Cerebellar nuclear complex (tissue), 1 donor: ENCODE data around the gene SLC32A1.

Experiments used
- DNase-seq, 2 experiments: peaks; one replicate each; lab custom pipeline; 2025; lab: John Stamatoyannopoulos, UW

Gene SLC32A1

DNA sequence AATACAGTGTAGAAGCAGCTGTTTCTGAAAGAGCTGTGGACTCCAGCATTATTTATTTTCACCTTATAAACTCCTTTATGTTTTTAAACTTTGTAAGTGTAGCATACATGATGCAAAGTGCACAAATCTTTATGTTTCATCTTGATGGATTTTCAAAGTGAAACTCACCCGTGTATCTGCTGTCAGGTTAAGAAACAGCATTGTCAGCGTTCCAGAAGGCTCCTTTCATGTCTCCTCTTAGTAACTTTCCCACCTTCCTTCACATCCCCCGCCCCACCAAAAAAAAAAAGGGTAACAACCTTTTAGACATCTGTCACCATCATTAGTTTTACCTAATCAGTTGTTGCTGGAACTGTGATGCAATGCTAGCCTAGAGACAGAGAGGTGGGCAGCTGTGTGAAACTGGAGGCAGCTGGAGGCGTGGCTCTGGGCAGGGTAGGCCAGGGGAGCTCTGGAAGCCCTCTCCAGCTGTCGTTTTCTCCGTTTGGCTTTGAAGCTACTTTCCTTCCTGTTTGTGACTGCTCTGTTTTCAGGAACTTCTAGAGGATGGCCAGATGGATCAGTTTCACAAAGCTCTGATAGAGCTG is 31.1 kb downstream of the SLC32A1 start:
- no peak for DNase-seq

DNA sequence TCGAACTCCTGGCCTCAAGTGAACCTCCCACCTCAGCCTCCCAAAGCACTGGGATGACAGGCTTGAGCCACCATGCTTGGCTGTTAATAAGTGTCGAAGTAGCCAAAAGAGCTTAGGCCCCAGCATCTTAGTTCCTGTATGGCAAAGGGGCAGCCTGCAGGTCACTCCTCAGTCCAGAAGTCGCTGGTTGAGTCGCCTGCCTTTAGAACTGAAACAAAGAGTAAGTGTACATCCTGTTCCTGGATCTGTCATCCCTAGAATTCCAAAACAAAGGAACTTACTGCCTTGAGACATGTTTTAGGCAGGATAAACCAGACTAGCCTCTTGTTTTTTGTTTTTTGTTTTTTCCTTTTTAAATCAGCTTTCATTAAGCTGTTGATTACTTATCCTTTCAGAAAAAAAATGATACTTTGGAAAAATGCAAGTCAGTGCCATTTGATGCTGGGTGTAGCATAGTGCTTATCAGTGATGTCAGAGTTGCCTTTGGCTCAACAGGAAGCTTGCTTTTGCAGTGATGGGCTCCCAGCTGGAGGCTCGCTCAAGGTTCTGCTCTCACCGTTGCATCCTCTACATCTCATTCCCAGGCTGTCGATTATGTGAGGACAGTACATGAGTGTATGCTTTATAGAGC is 33.0 kb downstream of the SLC32A1 start:
- no peak for DNase-seq

DNA sequence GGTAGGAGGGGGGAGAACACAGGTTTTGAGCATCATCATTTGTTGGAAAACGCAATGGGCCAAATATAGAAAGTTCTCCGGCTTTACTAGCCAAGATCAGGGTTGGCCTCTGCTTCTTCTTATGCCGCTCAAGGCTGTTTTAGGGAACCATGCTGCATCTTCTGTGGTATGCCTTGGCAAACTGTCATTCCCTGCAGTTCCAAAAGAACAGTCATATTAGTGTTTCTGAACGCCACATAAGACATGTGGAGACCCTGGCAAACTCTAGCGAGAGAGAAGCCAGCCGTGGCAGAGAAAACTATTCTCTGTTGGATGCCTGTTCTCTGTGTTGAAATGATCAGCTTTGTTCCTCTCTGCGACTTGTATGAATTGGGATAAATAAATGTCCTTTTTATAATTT is 34.8 kb downstream of the SLC32A1 start:
- DNase-seq: no peak

DNA sequence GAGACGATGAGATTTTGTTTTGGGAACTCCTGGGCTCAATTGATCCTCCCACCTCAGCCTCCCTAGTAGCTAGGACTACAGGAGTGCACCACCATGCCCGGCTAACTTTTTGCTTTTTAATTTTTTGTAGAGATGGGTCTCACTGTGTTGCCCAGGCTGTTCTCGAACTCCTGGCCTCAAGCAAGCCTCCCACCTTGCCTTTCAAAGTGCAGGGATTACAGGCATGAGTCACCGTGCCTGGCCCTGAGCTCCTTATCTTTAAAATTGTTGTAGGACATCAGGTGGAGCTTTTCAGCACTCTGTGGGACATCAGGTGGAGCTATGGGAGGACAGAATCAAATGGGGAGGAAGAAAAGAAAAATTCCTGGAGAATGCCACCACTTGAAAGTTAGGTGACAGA is 36.7 kb downstream of the SLC32A1 start:
- no peak for DNase-seq

DNA sequence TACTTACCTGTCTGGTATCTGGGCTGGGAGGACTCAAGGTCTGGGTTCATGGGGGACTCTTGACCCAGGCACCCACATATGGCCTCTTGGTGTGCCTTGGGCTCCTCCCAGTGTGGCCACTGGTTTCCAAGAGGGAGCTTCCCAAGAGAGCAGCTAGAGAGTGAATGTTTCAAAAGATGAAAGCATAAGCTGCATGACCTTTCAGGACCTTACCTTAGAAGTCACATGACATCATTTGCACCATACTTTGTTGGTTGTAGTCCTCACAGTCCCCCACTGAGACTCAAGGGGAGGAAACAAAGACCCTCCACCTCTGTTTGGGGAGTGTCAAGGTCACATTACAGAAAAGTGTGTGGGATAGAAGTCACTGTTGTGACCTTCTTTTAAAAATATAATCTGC is 37.9 kb downstream of the SLC32A1 start:
- DNase-seq: no peak

DNA sequence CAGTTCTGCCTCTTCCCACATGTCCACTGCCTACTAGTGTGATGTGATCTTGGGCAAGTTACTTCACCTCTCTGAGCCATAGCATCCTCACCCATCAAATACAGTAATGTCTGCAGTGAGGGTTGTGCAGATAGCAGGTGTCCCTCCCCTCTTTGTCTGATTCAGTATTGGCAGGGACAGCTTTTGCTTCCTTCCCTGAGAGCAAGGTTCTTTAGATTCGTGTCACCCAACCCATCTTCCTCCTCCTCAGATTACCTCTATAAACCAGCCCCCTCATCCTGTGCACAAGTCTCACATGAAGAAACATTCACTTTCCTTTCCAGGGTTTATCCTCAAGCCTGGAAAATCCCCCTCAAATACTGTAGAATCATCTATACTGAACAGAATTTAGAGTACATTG is 39.3 kb downstream of the SLC32A1 start:
- DNase-seq: no peak

DNA sequence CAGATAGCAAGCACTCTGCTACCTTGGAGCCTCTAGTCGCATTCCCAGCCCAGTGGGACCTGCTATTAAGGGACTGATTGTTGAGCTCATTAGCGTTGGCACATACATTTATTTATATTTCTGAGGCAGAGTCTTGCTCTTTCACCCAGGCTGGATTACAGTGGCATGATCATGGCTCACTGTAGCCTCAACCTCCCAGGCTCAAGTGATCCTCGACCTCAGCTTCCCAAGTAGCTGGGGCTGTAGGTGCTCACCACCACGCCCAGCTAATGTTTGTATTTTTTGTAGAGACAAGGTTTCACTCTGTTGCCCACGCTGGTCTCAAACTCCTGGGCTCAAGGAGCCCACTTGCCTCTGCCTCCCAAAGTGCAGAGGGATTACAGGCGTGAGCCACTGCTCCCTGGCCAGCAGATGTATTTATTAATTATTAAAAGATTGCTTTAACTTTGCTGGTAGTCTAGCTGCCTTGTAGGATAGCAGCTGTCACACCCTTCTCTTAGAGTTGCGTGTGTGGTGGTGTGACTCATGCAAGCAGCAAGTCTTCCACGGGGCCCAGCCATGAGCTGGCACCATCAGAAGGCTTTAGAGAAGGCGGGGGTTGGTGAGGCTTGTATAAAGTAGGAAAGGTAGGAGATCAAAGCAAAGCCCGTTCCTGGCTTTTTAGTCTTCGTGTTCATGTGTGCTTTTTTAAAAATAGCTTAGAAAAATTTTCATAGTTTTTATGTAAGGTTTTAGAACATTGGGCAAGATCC is 40.5 kb downstream of the SLC32A1 start:
- DNase-seq: no peak

DNA sequence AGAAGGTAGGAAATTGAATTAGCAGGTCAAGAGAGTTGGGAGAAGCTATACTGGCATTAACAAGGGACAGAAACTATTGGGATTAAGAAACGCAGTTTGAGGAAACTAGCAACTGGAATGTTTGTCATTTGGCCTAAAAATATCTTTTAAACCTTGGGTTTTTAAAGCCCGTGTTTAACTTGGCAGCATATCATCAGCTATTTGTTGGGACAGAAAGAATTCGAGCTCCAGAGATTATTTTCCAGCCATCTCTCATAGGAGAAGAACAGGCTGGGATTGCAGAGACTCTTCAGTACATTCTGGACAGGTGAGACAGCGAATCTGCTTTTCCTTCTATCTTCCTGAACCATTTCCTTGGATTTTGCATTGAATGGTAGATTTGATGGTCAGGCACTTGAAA is 41.8 kb downstream of the SLC32A1 start:
- DNase-seq: no peak

DNA sequence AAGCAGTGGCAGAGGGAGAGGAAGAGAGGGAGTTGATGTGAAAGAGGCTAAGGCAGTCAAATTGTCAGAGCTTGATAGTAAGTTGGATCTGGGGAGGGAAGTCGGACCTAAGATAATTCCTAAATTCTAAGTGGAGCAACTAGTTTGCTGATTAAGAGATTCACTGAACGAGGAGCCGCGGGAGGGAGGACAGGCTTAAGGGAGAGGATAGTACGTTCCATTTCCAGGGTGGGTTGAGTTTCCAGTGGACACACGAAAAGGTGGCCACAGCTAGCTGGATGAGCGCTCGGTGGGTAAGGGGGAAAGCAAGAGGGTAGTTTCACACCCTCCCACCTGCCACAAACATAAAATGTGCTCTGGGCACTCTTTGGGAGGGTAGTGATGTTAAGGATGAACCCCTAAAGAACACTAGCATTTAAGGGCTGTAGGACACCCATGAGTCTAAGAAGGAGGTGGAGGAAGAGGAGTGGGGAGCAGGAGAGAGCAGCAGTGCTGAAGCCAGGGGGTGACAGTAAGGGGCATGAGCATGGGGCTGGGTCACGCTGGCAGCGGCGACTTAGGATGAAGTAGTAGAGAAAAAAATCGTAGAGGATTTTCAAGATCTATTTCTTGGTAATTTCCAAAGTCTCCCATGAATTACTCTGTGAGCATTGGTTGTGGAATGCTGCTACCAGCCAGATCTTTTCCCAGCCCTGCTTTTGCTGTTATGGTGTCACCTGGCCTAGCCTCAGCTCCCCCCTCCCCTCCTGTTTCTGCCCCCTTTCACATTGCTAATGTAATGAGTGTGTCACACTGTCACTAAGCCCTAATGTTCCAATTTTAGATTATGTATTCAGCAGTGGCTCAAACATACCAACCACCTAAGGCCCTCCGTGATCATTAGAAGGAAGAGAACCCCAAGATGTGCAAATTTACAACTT is 45.4 kb downstream of the SLC32A1 start:
- DNase-seq: no peak

DNA sequence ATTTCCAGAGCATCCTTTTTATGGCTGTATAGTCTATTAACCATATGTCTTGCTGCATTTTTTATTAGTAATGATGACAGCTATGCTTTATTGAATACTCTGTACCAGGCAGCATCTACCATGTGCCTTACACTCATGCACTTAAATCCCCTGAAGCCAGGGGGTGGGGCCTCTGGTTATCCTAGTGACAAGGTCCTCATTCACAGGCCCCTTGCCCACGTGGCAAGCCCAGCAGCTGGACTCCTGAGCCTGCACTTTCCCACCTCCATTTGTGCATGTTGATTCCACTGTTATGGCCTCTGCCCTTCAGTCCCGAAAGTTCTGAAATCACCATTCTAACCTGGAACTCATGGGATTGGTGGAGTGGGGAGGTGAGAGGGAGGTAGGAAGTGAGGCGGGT is 46.3 kb downstream of the SLC32A1 start:
- DNase-seq: no peak

DNA sequence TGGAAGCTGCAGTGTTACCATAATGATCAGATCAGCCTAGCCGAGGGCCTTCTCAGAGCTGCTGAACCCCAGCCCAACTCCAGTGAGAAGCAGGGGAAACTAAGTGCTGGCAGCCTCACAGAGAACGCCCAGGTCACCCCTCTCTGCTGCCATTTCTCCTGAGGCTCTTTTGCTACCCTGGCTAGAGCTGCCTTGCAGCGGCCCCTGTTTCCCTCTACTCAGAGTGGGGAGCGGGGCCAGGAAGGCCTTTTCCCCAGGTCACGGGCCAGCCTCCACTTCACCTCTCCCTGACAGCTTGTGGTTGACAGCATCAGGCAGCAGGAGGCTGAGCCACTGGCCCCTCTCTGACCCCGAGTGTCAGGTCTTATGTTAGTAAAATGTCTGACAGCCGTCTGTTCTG is 46.7 kb downstream of the SLC32A1 start:
- no peak for DNase-seq

DNA sequence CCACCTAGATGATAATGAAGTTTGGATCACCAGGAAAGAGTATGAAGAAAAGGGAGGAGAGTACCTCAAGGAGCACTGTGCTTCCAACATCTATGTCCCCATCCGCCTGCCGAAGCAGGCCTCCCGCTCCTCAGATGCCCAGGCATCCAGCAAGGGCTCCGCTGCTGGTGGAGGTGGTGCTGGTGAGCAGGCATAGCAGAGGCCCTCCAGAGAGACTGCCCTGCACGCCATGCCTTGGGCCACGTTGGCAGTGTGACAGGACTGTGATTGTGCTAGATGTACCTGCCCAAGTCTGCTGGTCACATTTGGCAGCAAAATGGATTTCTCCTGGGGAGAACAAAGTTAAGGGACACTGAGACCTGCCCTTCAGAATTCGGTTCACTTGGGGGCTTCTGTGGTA is 47.3 kb downstream of the SLC32A1 start:
- DNase-seq: no peak

DNA sequence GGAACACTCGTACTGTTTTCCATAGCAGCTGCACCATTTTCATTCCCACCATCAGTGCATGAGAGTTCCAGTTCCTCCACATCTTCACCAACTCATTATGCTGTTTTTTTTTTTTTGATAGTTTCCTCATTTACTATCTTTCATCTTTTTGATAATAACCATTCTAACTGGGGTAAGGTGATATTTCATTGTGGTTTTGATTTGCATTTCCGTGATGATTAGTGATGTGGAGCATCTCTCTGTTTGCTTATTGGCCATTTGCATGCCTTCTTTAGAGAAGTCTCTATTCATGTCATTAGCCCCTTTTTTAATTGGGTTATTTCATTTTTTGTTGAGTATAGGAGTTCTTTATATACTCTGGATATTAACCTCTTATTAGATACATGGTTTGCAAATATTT is 49.9 kb downstream of the SLC32A1 start:
- no peak for DNase-seq

DNA sequence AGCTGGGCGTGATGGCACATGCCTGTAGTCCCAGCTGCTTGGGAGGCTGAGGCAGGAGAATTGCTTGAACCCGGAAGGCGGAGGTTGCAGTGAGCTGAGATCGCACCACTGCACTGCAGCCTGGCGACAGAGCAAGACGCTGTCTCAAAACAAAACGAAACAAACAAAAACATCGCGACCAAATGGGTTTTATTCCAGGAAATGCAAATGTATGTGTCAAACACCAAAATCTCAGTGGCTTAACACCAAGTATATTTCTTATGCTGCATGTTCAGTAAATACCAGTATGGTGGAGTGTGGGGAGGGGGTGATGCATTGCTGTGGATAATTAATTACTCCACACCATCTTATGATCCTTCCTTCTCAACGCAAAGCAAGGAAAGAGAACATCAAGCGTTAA is 52.1 kb downstream of the SLC32A1 start:
- no peak for DNase-seq
